ENCODE data around the gene NUDT21.
"Not testable (repeated sequence)": the region's sequence is repeated elsewhere in the genome, so short reads cannot be mapped to it uniquely, and the experiment has no call there.

Gene NUDT21

GRCh38 chr16:56421976-56422669 is 29.0 kb downstream of the NUDT21 start:
- DNase-seq (ENCODE audit: low read depth, low spot score): no peak
- H3K4me3 ChIP-seq (ENCODE audit: low read length): no peak overlapping the region

GRCh38 chr16:56421313-56421712 is 29.8 kb downstream of the NUDT21 start:
- no peak for DNase-seq (ENCODE audit: low read depth, low spot score)
- no peak overlapping the region for H3K4me3 ChIP-seq (ENCODE audit: low read length)

- no peak for DNase-seq (ENCODE audit: low read depth, low spot score)
- H3K4me3 ChIP-seq (ENCODE audit: low read length): no peak overlapping the region
Measured at GRCh38 chr16:56420613-56421012, 30.5 kb downstream of the NUDT21 start.

GRCh38 chr16:56419740-56420548 is 31.2 kb downstream of the NUDT21 start:
- DNase-seq (ENCODE audit: low read depth, low spot score): no peak
- no peak overlapping the region for H3K4me3 ChIP-seq (ENCODE audit: low read length)

GRCh38 chr16:56417138-56417537 is 34.0 kb downstream of the NUDT21 start:
- no peak for DNase-seq (ENCODE audit: low read depth, low spot score)
- H3K4me3 ChIP-seq (ENCODE audit: low read length): no peak overlapping the region

DNA sequence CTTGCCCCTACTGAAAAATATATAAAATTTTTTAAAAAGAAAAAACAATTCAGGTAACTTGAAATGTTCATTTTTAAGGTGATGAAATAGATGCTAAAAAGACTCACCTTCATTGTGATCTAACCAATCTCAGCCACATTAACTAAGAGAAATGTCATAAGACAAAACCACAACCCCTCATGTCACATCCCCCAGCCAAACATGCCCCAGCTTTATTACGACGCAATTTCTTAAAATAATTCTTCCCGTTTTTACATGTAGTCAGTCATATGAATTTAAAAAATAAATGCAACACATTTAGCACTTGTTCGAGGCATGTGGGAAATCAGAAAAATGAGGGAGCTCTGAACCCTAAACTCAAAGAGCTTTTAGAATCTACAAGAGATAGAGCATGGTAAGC is 35.3 kb downstream of the NUDT21 start:
- DNase-seq (ENCODE audit: low read depth, low spot score): no peak
- no peak overlapping the region for H3K4me3 ChIP-seq (ENCODE audit: low read length)

DNA sequence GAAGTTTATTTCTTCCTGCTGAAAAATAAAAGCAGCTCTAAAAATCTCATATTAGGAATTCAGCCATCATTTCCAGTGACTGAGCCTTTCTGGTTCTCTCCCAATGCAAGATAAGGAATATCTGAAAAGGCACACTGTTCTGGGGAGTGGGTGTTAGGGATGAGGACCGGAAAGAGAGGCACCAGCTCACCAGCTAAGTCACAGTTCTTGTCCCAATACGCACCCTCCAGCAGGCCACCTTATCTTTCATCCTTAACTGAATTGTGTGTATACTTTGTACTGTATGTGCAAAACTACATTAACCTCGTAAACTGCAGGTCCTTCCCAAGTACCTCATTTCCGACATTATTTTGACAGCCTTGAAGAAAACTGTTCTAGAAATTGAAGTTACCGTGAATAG is 36.8 kb downstream of the NUDT21 start:
- no peak for DNase-seq (ENCODE audit: low read depth, low spot score)
- H3K4me3 ChIP-seq (ENCODE audit: low read length): no peak overlapping the region

DNA sequence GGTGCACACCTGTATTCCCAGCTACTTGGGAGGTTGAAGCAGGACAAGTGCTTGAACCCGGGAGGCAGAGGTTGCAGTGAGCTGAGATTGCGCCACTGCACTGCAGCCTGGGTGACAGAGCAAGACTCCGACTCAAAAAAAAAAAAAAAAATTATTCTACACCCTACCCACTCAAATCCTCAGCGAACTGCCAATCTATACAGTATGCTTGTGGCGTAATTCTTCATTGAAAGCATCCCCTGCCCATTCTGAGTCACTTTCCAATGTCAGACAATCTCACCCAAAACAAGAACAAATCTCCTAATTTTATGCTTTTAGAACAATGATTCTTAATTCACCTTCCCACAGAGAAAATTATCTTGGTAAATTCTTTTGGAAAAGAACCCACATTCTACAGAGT is 37.8 kb downstream of the NUDT21 start:
- DNase-seq (ENCODE audit: low read depth, low spot score): no peak
- H3K4me3 ChIP-seq (ENCODE audit: low read length): no peak overlapping the region

DNA sequence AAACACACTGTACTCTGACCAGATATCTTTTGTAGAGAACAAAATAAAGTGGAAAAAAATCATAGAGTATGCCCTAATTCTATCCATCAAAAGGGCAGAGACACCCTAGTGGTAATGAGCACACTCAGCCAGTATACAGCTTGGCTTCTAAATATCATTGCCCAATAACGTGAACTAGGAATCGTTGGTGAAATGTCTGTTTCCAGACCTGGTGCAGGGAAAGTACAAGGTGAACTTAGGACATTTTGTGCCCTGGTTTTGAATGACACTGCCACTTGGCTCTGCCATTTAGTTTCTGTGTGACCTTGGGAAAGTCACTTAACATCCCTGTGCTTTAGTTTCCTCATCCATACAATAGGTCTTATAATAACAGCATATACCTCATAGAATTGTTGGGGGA is 39.5 kb downstream of the NUDT21 start:
- H3K4me3 ChIP-seq (ENCODE audit: low read length): no peak overlapping the region
- no peak for DNase-seq (ENCODE audit: low read depth, low spot score)

GRCh38 chr16:56411123-56411522 is 40.0 kb downstream of the NUDT21 start:
- no peak for DNase-seq (ENCODE audit: low read depth, low spot score)
- H3K4me3 ChIP-seq (ENCODE audit: low read length): no peak overlapping the region

GRCh38 chr16:56409195-56409594 is 41.9 kb downstream of the NUDT21 start:
- no peak overlapping the region for H3K4me3 ChIP-seq (ENCODE audit: low read length)
- DNase-seq (ENCODE audit: low read depth, low spot score): no peak

- H3K4me3 ChIP-seq (ENCODE audit: low read length): no peak overlapping the region
- DNase-seq (ENCODE audit: low read depth, low spot score): no peak
Measured at GRCh38 chr16:56408379-56409098, 42.6 kb downstream of the NUDT21 start.

DNA sequence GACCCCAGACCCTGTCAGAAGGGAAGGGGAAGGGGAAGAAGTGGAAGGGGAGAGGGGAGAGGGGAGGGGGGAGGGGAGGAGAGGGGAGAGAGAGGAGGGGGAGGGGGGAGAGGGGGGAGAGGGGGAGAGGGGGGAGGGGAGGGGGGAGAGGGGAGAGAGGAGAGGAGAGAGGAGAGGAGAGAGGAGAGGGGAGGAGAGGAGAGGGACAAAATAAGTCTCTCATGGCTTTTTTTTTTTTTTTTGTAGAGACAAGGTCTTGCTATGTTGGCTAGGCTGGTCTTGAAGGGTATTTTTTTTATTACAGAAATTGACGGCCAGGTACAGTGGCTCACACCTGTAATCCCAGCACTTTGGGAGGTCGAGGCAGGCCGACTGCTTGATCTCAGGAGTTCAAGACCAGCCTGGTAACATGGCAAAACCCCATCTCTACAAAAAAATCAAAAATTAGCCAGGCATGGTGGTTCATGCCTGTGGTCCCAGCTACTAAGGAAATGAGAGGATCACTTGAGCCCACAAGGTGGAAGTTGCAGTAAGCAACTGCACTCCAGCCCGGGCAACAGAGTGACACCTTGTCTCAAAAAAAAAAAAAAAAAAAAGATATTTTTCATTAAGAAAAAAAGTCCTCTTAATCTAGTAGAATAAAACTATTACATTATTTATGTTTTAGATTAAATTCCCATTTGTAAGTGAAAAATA is 45.0 kb downstream of the NUDT21 start:
- DNase-seq (ENCODE audit: low read depth, low spot score): no peak
- no peak overlapping the region for H3K4me3 ChIP-seq (ENCODE audit: low read length)

- no peak overlapping the region for H3K4me3 ChIP-seq (ENCODE audit: low read length)
- DNase-seq (ENCODE audit: low read depth, low spot score): no peak
Measured at GRCh38 chr16:56401482-56401881, 49.6 kb downstream of the NUDT21 start.

DNA sequence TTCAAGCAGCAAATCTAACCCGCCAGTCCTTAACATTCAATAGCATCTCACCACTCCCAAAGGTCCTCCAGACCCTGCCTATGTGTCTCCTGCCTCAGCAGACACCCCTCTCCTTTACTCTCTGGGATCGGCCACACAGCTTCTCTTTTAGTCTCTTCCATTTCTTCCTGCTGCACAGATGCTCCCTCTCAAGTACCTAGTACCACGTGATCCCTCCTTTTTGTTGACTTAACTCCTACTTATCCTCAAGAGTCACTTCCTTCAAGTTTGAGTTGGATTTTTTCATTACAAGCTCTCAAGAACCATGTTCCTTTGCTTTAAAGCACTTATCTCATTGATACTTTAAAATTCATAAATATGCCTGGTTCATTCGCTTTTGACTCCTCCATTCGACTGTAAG is 50.7 kb downstream of the NUDT21 start:
- no peak for DNase-seq (ENCODE audit: low read depth, low spot score)
- no peak overlapping the region for H3K4me3 ChIP-seq (ENCODE audit: low read length)

GRCh38 chr16:56399486-56399885 is 51.6 kb downstream of the NUDT21 start:
- DNase-seq (ENCODE audit: low read depth, low spot score): no peak
- no peak overlapping the region for H3K4me3 ChIP-seq (ENCODE audit: low read length)

DNA sequence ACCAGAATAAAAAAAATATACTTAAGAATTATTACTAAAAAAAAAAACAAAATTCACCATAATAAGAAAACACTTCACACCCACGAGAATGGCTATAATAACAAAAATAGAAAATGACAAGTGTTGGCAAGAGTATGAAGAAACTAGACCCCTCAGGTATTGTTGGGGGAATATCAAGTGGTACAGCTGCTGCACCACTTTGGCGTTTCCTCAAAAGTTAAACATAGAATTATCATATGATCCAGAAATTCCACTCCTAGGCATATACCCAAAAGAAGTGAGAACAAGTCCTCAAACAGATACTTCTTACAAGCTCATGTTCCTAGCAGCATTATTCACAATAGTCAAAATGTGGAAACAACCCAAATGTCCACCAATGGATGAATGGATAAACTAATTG is 52.1 kb downstream of the NUDT21 start:
- no peak overlapping the region for H3K4me3 ChIP-seq (ENCODE audit: low read length)
- DNase-seq (ENCODE audit: low read depth, low spot score): no peak

DNA sequence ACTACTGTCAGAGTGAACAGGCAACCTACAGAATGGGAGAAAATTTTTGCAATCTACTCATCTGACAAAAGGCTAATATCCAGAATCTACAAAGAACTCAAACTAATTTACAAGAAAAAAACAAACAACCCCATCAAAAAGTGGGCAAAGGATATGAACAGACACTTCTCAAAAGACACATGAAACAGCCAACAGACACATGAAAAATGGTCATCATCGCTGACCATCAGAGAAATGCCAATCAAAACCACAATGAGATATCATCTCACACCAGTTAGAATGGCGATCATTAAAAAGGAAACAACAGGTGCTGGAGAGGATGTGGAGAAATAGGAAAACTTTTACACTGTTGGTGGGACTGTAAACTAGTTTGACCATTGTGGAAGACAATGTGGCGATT is 54.4 kb downstream of the NUDT21 start:
- not testable (repeated sequence) for H3K4me3 ChIP-seq (ENCODE audit: low read length); DNase-seq (ENCODE audit: low read depth, low spot score)

DNA sequence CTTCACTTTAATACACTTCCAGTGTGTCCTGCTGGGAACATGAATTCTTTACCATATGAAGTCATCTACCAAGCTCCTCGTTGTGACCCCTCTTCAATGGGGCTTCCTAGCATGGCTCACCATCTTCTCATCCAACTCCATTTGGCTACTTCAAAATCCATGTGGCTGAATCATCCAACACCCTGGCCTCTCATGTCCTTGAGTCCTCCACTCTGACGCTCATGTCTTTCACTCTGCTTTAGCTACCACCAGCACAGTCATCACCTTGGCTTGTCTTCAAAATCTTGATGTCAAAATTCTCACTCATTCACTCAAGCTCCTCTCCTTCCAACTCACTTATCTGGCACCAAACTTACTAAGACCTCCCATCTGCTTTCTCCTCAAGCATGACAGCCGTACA is 61.6 kb downstream of the NUDT21 start:
- no peak overlapping the region for H3K4me3 ChIP-seq (ENCODE audit: low read length)
- DNase-seq (ENCODE audit: low read depth, low spot score): no peak

DNA sequence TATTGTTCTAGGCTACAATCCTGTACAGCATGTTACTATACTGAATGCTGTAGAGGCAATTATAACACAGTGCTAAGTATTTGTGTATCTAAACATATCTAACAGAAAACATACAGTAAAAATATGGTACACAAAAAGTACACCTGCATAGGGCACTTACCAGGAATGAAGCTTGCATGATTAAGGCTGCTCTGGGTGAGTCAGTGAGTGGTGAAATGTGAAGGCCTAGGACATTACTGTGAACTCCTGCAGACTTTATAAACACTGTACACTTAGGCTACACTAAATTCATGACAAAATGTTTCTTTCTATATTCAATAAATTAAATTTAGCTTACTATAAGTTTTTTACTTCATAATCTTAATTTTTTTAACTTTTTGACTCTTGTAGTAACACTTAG is 62.9 kb downstream of the NUDT21 start:
- H3K4me3 ChIP-seq (ENCODE audit: low read length): no peak overlapping the region
- no peak for DNase-seq (ENCODE audit: low read depth, low spot score)

Measured in Jurkat, Clone E6-1 (cell line).